Ovary (tissue), 9 donors: ENCODE results near the gene MFSD2A. TPM values are rescaled to one million over a fixed set of nuclear protein-coding genes. Genes with fewer than 3 reads are reported as not detected.

Source experiments
- DNase-seq, 5 donors: peaks; one replicate each; pipeline ENCODE4 v3.0.0-alpha.2; 2019 to 2020
- H3K27ac ChIP-seq, 2 donors: fragments of 200-600 bp; one replicate each; pipeline versions ENCODE4 v1.5.1 to v1.8.0; 2019 to 2022
- H3K27me3 ChIP-seq: fragments of 200-600 bp; one replicate; pipeline ENCODE4 v1.8.0; 2022
- H3K36me3 ChIP-seq: fragments of 200-600 bp; sonication (generic); one replicate; pipeline ENCODE4 v1.5.1; 2019
- H3K4me1 ChIP-seq: one replicate; pipeline ENCODE4 v1.8.1; 2013; ENCODE audit warnings: mild to moderate bottlenecking, moderate library complexity; ENCODE audit not compliant: insufficient read depth
- H3K4me3 ChIP-seq: fragments of 200-600 bp; sonication (generic); one replicate; pipeline ENCODE4 v1.5.1; 2017
- H3K9me3 ChIP-seq, 2 donors: fragments of 200-600 bp in 1 of 2; sonication (generic) in 1 of 2; one replicate each; pipeline versions ENCODE4 v1.5.1 to v1.8.1; 2013 to 2019; ENCODE audit warnings: mild to moderate bottlenecking in 1 of 2, moderate library complexity in 1 of 2
- CTCF ChIP-seq, 3 donors: fragments of 450-650 bp in 2 of 3; fragments of 200-600 bp in 1 of 3; IDR thresholded peaks; one replicate each; pipeline versions ENCODE4 v1.5.1 to v1.8.0; 2016 to 2022; ENCODE audit warnings: antibody characterized with exemption in 3 of 3, mild to moderate bottlenecking in 1 of 3
- EP300 ChIP-seq: sonication (generic); formaldehyde crosslinking; IDR thresholded peaks from one replicate; pipeline ENCODE4 v1.6.1; 2017; ENCODE audit warnings: antibody characterized with exemption
- POLR2A ChIP-seq: fragments of 450-650 bp; IDR thresholded peaks from one replicate; pipeline ENCODE4 v1.6.1; 2017; ENCODE audit warnings: antibody characterized with exemption, mild to moderate bottlenecking, moderate library complexity
- WGBS, 3 donors: extraction: QIAGEN DNeasy Blood & Tissue Kit in 1 of 3; methylation state at CpG; one replicate each; pipeline versions ENCODE4 v1.1.5 to v1.1.7; 2013 to 2017; 5-methylcytosine and 5-hydroxymethylcytosine counted together
- intact Hi-C, 4 donors: fragments of 100-400 bp; cut with DNase I; formaldehyde crosslinking; loops; one replicate each; pipeline versions ENCODE4 v1.11.0 to v1.15.1; 2022 to 2023
- polyA plus RNA-seq, 2 donors: library from polyadenylated mRNA; stranded (reverse); fragments of 200-250 nt in 1 of 2; fragments of 350-450 nt in 1 of 2; fragmentation: Illumina TruSeq in 1 of 2; extraction: RNeasy Lipid Tissue Mini Kit (QIAGEN cat#74804) in 1 of 2; gene quantifications; one replicate each; pipeline ENCODE4 v1.2.3, GENCODE V29; 2013 to 2014
- total RNA-seq, 7 donors: library from RNA; depleted of rRNA in 2 of 7; stranded (reverse); fragments of >200 nt in 2 of 7; fragmentation: NEBNext Ultra II Directional in 3 of 7; extraction: Animal tissue kit (Norgen Biotek cat#: 25700) in 3 of 7; gene quantifications; one replicate each; pipeline versions ENCODE4 v1.1.0 to v1.2.4, GENCODE V29; 2016 to 2023
- donor health status: DM: no; HTN: no; CAD: no; lungs with moderate emphysema.
- donor health status: DM: no; HTN: no; CAD: no.
- donor health status: Bipolar disorder and iron deficiency.
- donor health status: DM: yes; HTN: yes; CAD: no.
- donor health status: DM: no; HTN: no; CAD: no.
- donor health status: DM: yes; HTN: yes; CAD: no.

Gene MFSD2A
- total and polyA plus RNA-seq, 9 donors = 1.9 to 121 (median 3.6) TPM

- Histone ChIP-seq H3K4me1 (no peaks in the 10 kb centered on the region), H3K4me3 (no peak overlapping the region), H3K36me3 (no peaks in the 10 kb centered on the region), H3K27me3 (no peaks in the 10 kb centered on the region), H3K27ac (no peak overlapping the region), H3K9me3 (no peaks in the 10 kb centered on the region)
- 88 to 92% (median 92%) methylated on average over 4 of the region's 4 CpGs for WGBS, 3 donors
- DNase-seq = no peak
- TF ChIP-seq POLR2A (no peak), EP300 (no peak), CTCF (IDR thresholded peaks at IDR 0.05) (no peak)
- intact Hi-C loops = no loop called here
Measured at GRCh38 chr1:39990428-39990827, 35.5 kb downstream of the MFSD2A start.

GRCh38 chr1:39992234-39992633 is 37.3 kb downstream of the MFSD2A start:
- no peak for TF ChIP-seq EP300
- no peak for TF ChIP-seq POLR2A
- TF ChIP-seq CTCF (IDR thresholded peaks at IDR 0.05) = no peak
- no peak for DNase-seq
- no peaks in the 10 kb centered on the region for H3K9me3 ChIP-seq
- no peaks in the 10 kb centered on the region for H3K27me3 ChIP-seq
- H3K4me1 ChIP-seq = no peaks in the 10 kb centered on the region
- H3K27ac ChIP-seq = no peak overlapping the region
- H3K4me3 ChIP-seq = no peak overlapping the region
- no peaks in the 10 kb centered on the region for H3K36me3 ChIP-seq
- 75 to 81% (median 76%) methylated on average over 2 of the region's 2 CpGs for WGBS, 3 donors
- intact Hi-C loops = no loop called here

GRCh38 chr1:39992888-39993287 is 37.9 kb downstream of the MFSD2A start:
- H3K9me3 ChIP-seq = no peaks in the 10 kb centered on the region
- DNase-seq = no peak
- H3K4me3 ChIP-seq = no peak overlapping the region
- no peaks in the 10 kb centered on the region for H3K27me3 ChIP-seq
- H3K4me1 ChIP-seq = no peaks in the 10 kb centered on the region
- TF ChIP-seq EP300 (no peak), POLR2A (no peak), CTCF (IDR thresholded peaks at IDR 0.05) (no peak)
- no peak overlapping the region for H3K27ac ChIP-seq
- intact Hi-C loops = no loop called here
- WGBS, 3 donors = 91 to 93% (median 92%) methylated on average over 5 of the region's 5 CpGs
- no peaks in the 10 kb centered on the region for H3K36me3 ChIP-seq

- WGBS, 3 donors = 89 to 93% (median 89%) methylated on average over 1 of the region's 1 CpG
- no peak for DNase-seq
Measured at GRCh38 chr1:39995973-39996393, 41.0 kb downstream of the MFSD2A start.

More at GRCh38 chr1:39995973-39996393, 41.0 kb downstream of the MFSD2A start:
- Histone ChIP-seq H3K27ac (no peak overlapping the region), H3K4me3 (no peak overlapping the region), H3K27me3 (no peaks in the 10 kb centered on the region), H3K9me3 (no peaks in the 10 kb centered on the region), H3K36me3 (no peaks in the 10 kb centered on the region), H3K4me1 (no peaks in the 10 kb centered on the region)
- intact Hi-C loops = no loop called here
- no peak for TF ChIP-seq CTCF (IDR thresholded peaks at IDR 0.05)
- TF ChIP-seq POLR2A = no peak
- no peak for TF ChIP-seq EP300
